ENCODE measurements around the gene KCNQ1. TPM values are rescaled to one million over a fixed set of nuclear protein-coding genes. Genes with fewer than 3 reads are reported as not detected.

Gene KCNQ1
- total and polyA plus RNA-seq, 2 of the 13 experiments (the other 11 are each of a cell fraction or from before 2014, with no cell fraction given) = 0.02 to 0.08 TPM

- Histone ChIP-seq H2AFZ (ENCODE audit: low read length) (no peak overlapping the region), H3K36me3 (replicated peaks in 1 of 2; ENCODE audit: control insufficient read depth in 1 of 2, insufficient read depth in 2 of 2, low read length in 2 of 2) (no peaks in the 10 kb centered on the region), H3K4me2 (ENCODE audit: low read depth, low read length) (no peak overlapping the region), H3K27me3 (ENCODE audit: control insufficient read depth in 1 of 2, insufficient read depth in 2 of 2, low read length in 2 of 2) (peaks cover 15 to 98% of the 10 kb centered on the region in 2 experiments; a peak in 4 of 5 replicates), H3K9me3 (ENCODE audit: low read length) (no peaks in the 10 kb centered on the region), H3K27ac (ENCODE audit: extremely low read length, insufficient read depth, low read length) (no peak overlapping the region), H3K4me3 (replicated peaks in 1 of 3; ENCODE audit: insufficient read depth in 1 of 3, low read depth in 2 of 3, low read length in 3 of 3) (no peak overlapping the region), H3K79me2 (ENCODE audit: insufficient read depth, low read length) (no peaks in the 10 kb centered on the region), H4K20me1 (ENCODE audit: insufficient read depth, low read length) (no peaks in the 10 kb centered on the region; the same call in 1 of the 2 replicates), H3K9ac (ENCODE audit: insufficient read depth, low read depth, low read length) (no peak overlapping the region), H3K4me1 (ENCODE audit: insufficient read depth, low read length) (peaks cover 37% of the 10 kb centered on the region)
- DNase-seq (ENCODE audit: low spot score) = no peak
- ATAC-seq = no peak
- intact Hi-C loops (cut with micrococcal nuclease; ENCODE audit: unreplicated experiment) = loop anchor here (5.0 kb wide), 1 partner anchor 44 kb away; no protein-coding TSS in a partner anchor
- in situ Hi-C loops (cut with HindIII; ENCODE audit: extremely low pct_ligation_motif_present, low pct_unique_long_range_greater_than_20kb) = no loop called here
- BruUV-seq (replicated peaks) = no TSS peak
- FAIRE-seq = no peak
- ChIA-PET POLR2A (interaction anchor here (1.2 kb wide), 1 partner anchor 77 kb away, joined by 3 read pairs; the partner anchor contains the start of gene KCNQ1OT1), CTCF (ENCODE audit: low intra/inter-chr PET ratio, low total read pairs) (no interaction called here)
- 71% methylated on average over 1 of the region's 19 CpGs for WGBS (ENCODE audit: low lambda C conversion rate)
- TF ChIP-seq, protein P1, sequence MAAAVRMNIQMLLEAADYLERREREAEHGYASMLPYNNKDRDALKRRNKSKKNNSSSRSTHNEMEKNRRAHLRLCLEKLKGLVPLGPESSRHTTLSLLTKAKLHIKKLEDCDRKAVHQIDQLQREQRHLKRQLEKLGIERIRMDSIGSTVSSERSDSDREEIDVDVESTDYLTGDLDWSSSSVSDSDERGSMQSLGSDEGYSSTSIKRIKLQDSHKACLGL (CRISPR knock-in tag; IDR thresholded peaks at IDR 0.05) = no peak
- TF ChIP-seq SP2 (CRISPR knock-in tag; IDR thresholded peaks at IDR 0.05) = no peak
- no peak for TF ChIP-seq ZNF501 (CRISPR knock-in tag; IDR thresholded peaks at IDR 0.05)
- TF ChIP-seq ZNF562 (CRISPR knock-in tag; IDR thresholded peaks at IDR 0.05; ENCODE audit: borderline replicate concordance) = no peak
- TF ChIP-seq ZSCAN12 (CRISPR knock-in tag; IDR thresholded peaks at IDR 0.05) = no peak
Measured at GRCh38 chr11:2776351-2777061, 331.7 kb downstream of the KCNQ1 start.

- no peaks in the 10 kb centered on the region; the same call in 1 of the 2 replicates for H4K20me1 ChIP-seq (ENCODE audit: insufficient read depth, low read length)
- H3K9me3 ChIP-seq (ENCODE audit: low read length) = no peaks in the 10 kb centered on the region
- DNase-seq (ENCODE audit: low spot score) (no peak), FAIRE-seq (no peak), ATAC-seq (no peak)
- ChIA-PET POLR2A (interaction anchor here (0.9 kb wide), 1 partner anchor 86 kb away, joined by 3 read pairs; no protein-coding TSS in a partner anchor), CTCF (ENCODE audit: low intra/inter-chr PET ratio, low total read pairs) (no interaction called here)
- no peak overlapping the region for H2AFZ ChIP-seq (ENCODE audit: low read length)
- in situ Hi-C loops (cut with HindIII; ENCODE audit: extremely low pct_ligation_motif_present, low pct_unique_long_range_greater_than_20kb) = no loop called here
- H3K4me2 ChIP-seq (ENCODE audit: low read depth, low read length) = no peak overlapping the region
- H3K4me1 ChIP-seq (ENCODE audit: insufficient read depth, low read length) = peaks cover 45% of the 10 kb centered on the region
- no peaks in the 10 kb centered on the region for H3K79me2 ChIP-seq (ENCODE audit: insufficient read depth, low read length)
- no peaks in the 10 kb centered on the region for H3K36me3 ChIP-seq (replicated peaks in 1 of 2; ENCODE audit: control insufficient read depth in 1 of 2, insufficient read depth in 2 of 2, low read length in 2 of 2)
- no TSS peak for BruUV-seq (replicated peaks)
- no peak overlapping the region for H3K27ac ChIP-seq (ENCODE audit: extremely low read length, insufficient read depth, low read length)
- H3K4me3 ChIP-seq (replicated peaks in 1 of 3; ENCODE audit: insufficient read depth in 1 of 3, low read depth in 2 of 3, low read length in 3 of 3) = no peak overlapping the region
- intact Hi-C loops (cut with micrococcal nuclease; ENCODE audit: unreplicated experiment) = loop anchor here (5.0 kb wide), 1 partner anchor 45 kb away; no protein-coding TSS in a partner anchor
- H3K9ac ChIP-seq (ENCODE audit: insufficient read depth, low read depth, low read length) = no peak overlapping the region
- H3K27me3 ChIP-seq (ENCODE audit: control insufficient read depth in 1 of 2, insufficient read depth in 2 of 2, low read length in 2 of 2) = peaks cover 12 to 97% of the 10 kb centered on the region in 2 experiments; a peak in 4 of 5 replicates
- WGBS (ENCODE audit: low lambda C conversion rate) = 67% methylated on average over 1 of the region's 7 CpGs
- TF ChIP-seq UBTF (CRISPR knock-in tag; IDR thresholded peaks at IDR 0.05) = no peak
- TF ChIP-seq ZNF749 (CRISPR knock-in tag; IDR thresholded peaks at IDR 0.05; ENCODE audit: borderline replicate concordance) = no peak
- no peak for TF ChIP-seq GLMP (CRISPR knock-in tag; IDR thresholded peaks at IDR 0.05; ENCODE audit: borderline replicate concordance)
- TF ChIP-seq ZNF230 (CRISPR knock-in tag; IDR thresholded peaks at IDR 0.05) = no peak
- TF ChIP-seq, protein P2, sequence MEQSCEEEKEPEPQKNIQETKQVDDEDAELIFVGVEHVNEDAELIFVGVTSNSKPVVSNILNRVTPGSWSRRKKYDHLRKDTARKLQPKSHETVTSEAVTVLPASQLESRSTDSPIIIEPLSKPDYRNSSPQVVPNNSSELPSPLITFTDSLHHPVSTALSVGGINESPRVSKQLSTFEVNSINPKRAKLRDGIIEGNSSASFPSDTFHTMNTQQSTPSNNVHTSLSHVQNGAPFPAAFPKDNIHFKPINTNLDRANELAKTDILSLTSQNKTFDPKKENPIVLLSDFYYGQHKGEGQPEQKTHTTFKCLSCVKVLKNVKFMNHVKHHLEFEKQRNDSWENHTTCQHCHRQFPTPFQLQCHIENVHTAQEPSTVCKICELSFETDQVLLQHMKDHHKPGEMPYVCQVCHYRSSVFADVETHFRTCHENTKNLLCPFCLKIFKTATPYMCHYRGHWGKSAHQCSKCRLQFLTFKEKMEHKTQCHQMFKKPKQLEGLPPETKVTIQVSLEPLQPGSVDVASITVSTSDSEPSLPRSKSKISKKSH (CRISPR knock-in tag; IDR thresholded peaks at IDR 0.05; ENCODE audit: borderline replicate concordance) = no peak
- TF ChIP-seq HOXD1 (CRISPR knock-in tag; IDR thresholded peaks at IDR 0.05) = no peak
Measured at GRCh38 chr11:2777386-2777785, 332.6 kb downstream of the KCNQ1 start.

Data from HepG2 (cell line).